GM12878 (cell line): ENCODE results near the gene CENPX. TPM values are rescaled to one million over a fixed set of nuclear protein-coding genes. Genes with fewer than 3 reads are reported as not detected.

ENCODE experiments used
- ATAC-seq: fragments of 200-7000 bp; cut with Tn5 transposase; 3 replicates; pipeline ENCODE4 v1.9.1; 2020; ENCODE audit warnings: mild to moderate bottlenecking, moderate library complexity
- BruUV-seq: library from RNA; stranded (reverse); fragments of 400-500 nt; replicated peaks from 2 replicates; lab custom pipeline; 2021; lab: Mats Ljungman, UMichigan
- CTCF ChIA-PET: fragments of 300-600 bp; sonication (Branson Sonifier 250); formaldehyde crosslinking; extraction: SDS; loops from one replicate; lab custom pipeline; 2021; ENCODE audit warnings: inconsistent platforms; lab: Yijun Ruan, JAX
- POLR2A ChIA-PET: fragments of 350-600 bp; formaldehyde crosslinking; extraction: SDS; loops from one replicate; lab custom pipeline; 2021; ENCODE audit warnings: inconsistent platforms; lab: Charles Lee
- RAD21 ChIA-PET: fragments of 300-600 bp; sonication (Branson Sonifier 250); formaldehyde crosslinking; loops from one replicate; lab custom pipeline; 2023; ENCODE audit warnings: antibody characterized with exemption; ENCODE audit not compliant: unreplicated experiment; lab: Charles Lee
- SMC1A ChIA-PET: fragments of 300-600 bp; sonication (Branson Sonifier 250); formaldehyde crosslinking; loops from one replicate; lab custom pipeline; 2023; ENCODE audit not compliant: unreplicated experiment, uncharacterized antibody; lab: Charles Lee
- DNase-seq: peaks from one replicate; pipeline ENCODE4 v3.0.0-alpha.2; 2011; ENCODE audit warnings: low read depth, low spot score
- FAIRE-seq: peaks from 3 replicates; lab custom pipeline; 2011; peaks lifted over from hg19 to GRCh38; lab: Jason Lieb, UNC
- H2AFZ ChIP-seq: 2 replicates; pipeline ENCODE4 v1.6.0; 2011; ENCODE audit warnings: low read depth, low read length, control low read depth; ENCODE audit not compliant: control insufficient read depth
- H3K27ac ChIP-seq: 2 replicates; pipeline ENCODE4 v1.5.1; 2011; ENCODE audit warnings: control low read depth; ENCODE audit not compliant: control insufficient read depth, insufficient read depth
- H3K27me3 ChIP-seq, 2 experiments: replicated peaks in 1 of 2; 2 replicates each; pipeline versions ENCODE4 v1.6.0 to v1.6.1; 2011; ENCODE audit warnings: low read length in 1 of 2; ENCODE audit not compliant: control insufficient read depth in 2 of 2, insufficient read depth in 2 of 2
- H3K36me3 ChIP-seq, 2 experiments: 2 replicates each; pipeline ENCODE4 v1.5.1; 2011; ENCODE audit warnings: low read length in 1 of 2; ENCODE audit not compliant: control insufficient read depth in 2 of 2, insufficient read depth in 2 of 2
- H3K4me1 ChIP-seq: 2 replicates; pipeline ENCODE4 v1.6.1; 2011; ENCODE audit warnings: mild to moderate bottlenecking, low read length, moderate library complexity, mixed read lengths; ENCODE audit not compliant: control insufficient read depth, insufficient read depth
- H3K4me2 ChIP-seq: 2 replicates; pipeline ENCODE4 v1.6.0; 2011; ENCODE audit warnings: control low read depth; ENCODE audit not compliant: control insufficient read depth, insufficient read depth
- H3K4me3 ChIP-seq: fragments of 200-600 bp; sonication (generic); 2 replicates; pipeline ENCODE4 v1.5.1; 2016
- H3K79me2 ChIP-seq: 2 replicates; pipeline ENCODE4 v1.6.0; 2011; ENCODE audit warnings: low read length; ENCODE audit not compliant: control insufficient read depth, insufficient read depth
- H3K9ac ChIP-seq: 2 replicates; pipeline ENCODE4 v1.8.0; 2011; ENCODE audit warnings: low read length, control low read depth, mixed read lengths; ENCODE audit not compliant: control insufficient read depth, insufficient read depth
- H3K9me3 ChIP-seq: replicated peaks from 3 replicates; pipeline ENCODE4 v1.5.1; 2011; ENCODE audit warnings: mild to moderate bottlenecking, low read length; ENCODE audit not compliant: control insufficient read depth, insufficient read depth
- H4K20me1 ChIP-seq: 2 replicates; pipeline ENCODE4 v1.6.0; 2011; ENCODE audit not compliant: control insufficient read depth, insufficient read depth
- CEBPB ChIP-seq, 2 experiments: fragments of 150-350 bp in 1 of 2; IDR thresholded peaks; 2 replicates each; pipeline ENCODE4 v1.6.1; 2012 to 2014; ENCODE audit warnings: low read depth in 2 of 2, low read length in 2 of 2, borderline replicate concordance in 1 of 2, inconsistent platforms in 1 of 2
- CREB1 ChIP-seq: IDR thresholded peaks from 2 replicates; pipeline ENCODE4 v1.6.1; 2012; ENCODE audit warnings: low read depth, mild to moderate bottlenecking, inconsistent platforms
- CTCF ChIP-seq, 3 experiments: IDR thresholded peaks in 2 of 3; conservative IDR thresholded peaks in 1 of 3; 2 replicates each; pipeline ENCODE4 v1.5.1; 2011; ENCODE audit warnings: low read depth in 3 of 3, low read length in 3 of 3, mild to moderate bottlenecking in 3 of 3, control low read depth in 2 of 3, moderate library complexity in 2 of 3, inconsistent platforms in 1 of 3, mixed read lengths in 1 of 3; ENCODE audit not compliant: control insufficient read depth in 2 of 3, insufficient read depth in 1 of 3; ENCODE audit errors: extremely low read depth in 1 of 3
- FOXM1 ChIP-seq: IDR thresholded peaks from 2 replicates; pipeline ENCODE4 v1.6.1; 2012; ENCODE audit warnings: low read depth, mild to moderate bottlenecking, inconsistent platforms, low read length, moderate library complexity
- MYC ChIP-seq: IDR thresholded peaks from 2 replicates; pipeline ENCODE4 v1.6.1; 2011; ENCODE audit warnings: mild to moderate bottlenecking, low read length, moderate library complexity, inconsistent platforms; ENCODE audit not compliant: insufficient read depth, insufficient replicate concordance, insufficient read length, severe bottlenecking
- NR2F1 ChIP-seq: fragments of 450-650 bp; conservative IDR thresholded peaks from 2 replicates; pipeline ENCODE4 v1.6.1; 2017; ENCODE audit warnings: mild to moderate bottlenecking
- NRF1 ChIP-seq: conservative IDR thresholded peaks from 2 replicates; pipeline ENCODE4 v1.6.1; 2011; ENCODE audit warnings: mild to moderate bottlenecking, low read depth, low read length, improper control_type of control experiment
- PAX5 ChIP-seq: IDR thresholded peaks from 2 replicates; pipeline ENCODE4 v1.6.1; 2011; ENCODE audit warnings: low read depth, low read length, borderline replicate concordance
- RAD21 ChIP-seq: IDR thresholded peaks from 2 replicates; pipeline ENCODE4 v1.6.1; 2011; ENCODE audit warnings: mild to moderate bottlenecking, low read depth, low read length, moderate library complexity; ENCODE audit not compliant: insufficient read depth
- SMAD1 ChIP-seq: fragments of 450-650 bp; IDR thresholded peaks from 2 replicates; pipeline ENCODE4 v1.6.1; 2018; ENCODE audit warnings: mild to moderate bottlenecking, low read depth; ENCODE audit not compliant: partially characterized antibody
- STAT1 ChIP-seq: fragments of 450-650 bp; conservative IDR thresholded peaks from 2 replicates; pipeline ENCODE4 v1.6.1; 2014; ENCODE audit warnings: antibody characterized with exemption, mild to moderate bottlenecking
- YBX1 ChIP-seq: fragments of 450-650 bp; IDR thresholded peaks from 2 replicates; pipeline ENCODE4 v1.6.1; 2016; ENCODE audit warnings: antibody characterized with exemption
- ZNF622 ChIP-seq: fragments of 450-650 bp; IDR thresholded peaks from 2 replicates; pipeline ENCODE4 v1.6.1; 2017; ENCODE audit warnings: mild to moderate bottlenecking, inconsistent platforms
- WGBS: methylation state at CpG from one replicate; pipeline ENCODE4 v1.1.6; 2016; ENCODE audit warnings: low lambda C conversion rate; ENCODE audit not compliant: insufficient replicate concordance, insufficient coverage; ENCODE audit errors: missing lambda C conversion rate; 5-methylcytosine and 5-hydroxymethylcytosine counted together
- in situ Hi-C: fragments of 300-500 bp; cut with MboI; formaldehyde crosslinking; loops from 9 replicates; pipeline ENCODE4 v1.14.3; 2018; ENCODE audit warnings: mixed read lengths
- intact Hi-C: fragments of 100-400 bp; cut with micrococcal nuclease; formaldehyde crosslinking; loops from one replicate; pipeline ENCODE4 v1.14.2; 2022; ENCODE audit not compliant: unreplicated experiment
- polyA plus RNA-seq, 11 experiments: library from polyadenylated mRNA; depleted of rRNA in 4 of 11; unstranded in 6 of 11; stranded (reverse) in 5 of 11; fragments of >200 nt; fragmentation: Nextera tagmentation in 4 of 11; fragmentation: Illumina TruSeq in 1 of 11; extraction: Ambion mirVana in 4 of 11; extraction: Trizol in 1 of 11; gene quantifications; 1 replicate in 1 of 11; 2 replicates in 10 of 11; pipeline versions ENCODE4 v1.2.1 to v1.2.3, GENCODE V29; 2011 to 2016; ENCODE audit warnings: inconsistent platforms in 2 of 11, missing spikeins in 2 of 11, low read depth in 1 of 11
- total RNA-seq, 4 experiments: library from RNA; depleted of rRNA in 3 of 4; stranded (reverse); fragments of >200 nt in 3 of 4; fragmentation: Illumina TruSeq in 1 of 4; extraction: Trizol in 1 of 4; gene quantifications; 2 replicates each; pipeline versions ENCODE4 v1.2.1 to v1.2.3, GENCODE V29; 2013 to 2021
- TF ChIP-seq, protein P1 (sequence below): fragments of 150-350 bp; IDR thresholded peaks from 2 replicates; pipeline ENCODE4 v1.6.1; 2014; ENCODE audit warnings: mild to moderate bottlenecking, low read depth, low read length
- TF ChIP-seq, protein P2 (sequence below): IDR thresholded peaks from 2 replicates; pipeline ENCODE4 v1.6.1; 2012; ENCODE audit warnings: low read length, inconsistent platforms

The CENPX gene
- total and polyA plus RNA-seq, 10 of the 15 experiments (the other 5 are each of a cell fraction or from before 2014, with no cell fraction given): 11.7 to 182 (median 71.9) TPM

DNA sequence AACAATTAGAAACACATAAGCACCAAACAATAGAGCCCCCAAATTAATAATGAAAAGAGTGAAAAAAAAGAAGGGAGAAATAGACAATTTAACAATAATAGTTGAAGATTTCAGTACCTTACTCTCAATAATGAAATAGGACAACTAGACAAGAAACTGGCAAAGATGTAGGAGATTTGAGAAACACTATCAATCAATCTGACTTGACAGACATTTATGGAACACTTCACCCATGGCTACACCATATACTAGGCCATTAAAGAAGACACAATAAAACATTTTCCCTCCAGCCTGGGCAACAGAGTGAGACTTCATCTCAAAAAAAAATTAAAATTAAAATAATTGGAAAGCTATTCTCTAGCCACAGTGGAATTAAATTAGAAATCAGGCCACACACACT, 47.9 kb upstream of the CENPX start (continued):
- TF ChIP-seq SMAD1: no peak

DNA sequence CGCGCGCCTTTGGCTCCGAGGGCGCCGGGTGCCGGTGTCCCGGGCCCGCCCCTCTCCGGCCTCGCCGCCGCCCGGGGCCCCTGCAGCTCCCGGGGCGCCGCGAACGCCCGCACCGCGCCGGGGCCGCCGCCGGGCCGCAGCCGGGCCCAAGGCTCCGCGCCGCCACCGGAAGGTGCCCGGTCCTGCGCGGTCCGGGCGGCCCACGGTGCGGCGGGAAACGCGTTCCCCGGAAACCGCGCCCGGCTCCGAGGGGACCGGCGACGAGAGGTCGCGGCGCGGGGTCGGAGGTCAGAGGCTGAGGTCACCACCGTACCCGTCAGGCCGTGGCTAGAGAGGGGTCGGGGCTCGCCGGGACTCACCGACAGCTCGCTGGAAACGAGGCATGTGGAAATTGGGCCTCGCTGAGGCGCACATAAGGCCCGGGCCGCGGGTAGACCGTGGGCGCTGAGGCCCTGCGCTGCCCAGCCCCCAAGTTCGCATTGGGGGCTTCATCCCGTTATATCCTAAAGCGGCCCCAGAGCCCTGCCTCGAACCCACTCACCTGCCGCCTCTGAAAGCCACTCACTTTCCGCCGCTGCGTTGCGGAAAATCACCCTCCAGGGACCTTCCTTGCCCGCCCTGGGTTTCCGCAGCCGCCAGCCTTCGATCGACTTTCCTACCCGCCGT, 43.1 kb upstream of the CENPX start, which contains the start of gene DUS1L:
Gene DUS1L (minus strand): TSS at position 167 of the 666 bp plus-strand sequence. CDS start 745 bp downstream, outside the sequence.
- ChIA-PET RAD21 (no interaction called here), CTCF (interaction anchor here (1.0 kb wide), 2 partner anchors 28 to 31 kb away, joined by 3 to 5 read pairs; partner anchors contain the start of gene DCXR), POLR2A (interaction anchor here (0.6 to 1.5 kb wide), 5 partner anchors 10 to 66 kb away, joined by 3 to 8 read pairs (median 4); partner anchors contain the start of genes DCXR and FASN), SMC1A (interaction anchor here (2.2 kb wide), 1 partner anchor 28 kb away, joined by 5 read pairs; the partner anchor contains the start of gene DCXR)
- no peaks in the 10 kb centered on the region for H4K20me1 ChIP-seq
- H2AFZ ChIP-seq: peak within 1 kb of the TSS; percentile 85
- FAIRE-seq (peak; percentile 56), ATAC-seq (peak; percentile 75), DNase-seq (no peak)
- intact Hi-C loops (no loop called here), in situ Hi-C loops (no loop called here)
- H3K9me3 ChIP-seq: no peaks in the 10 kb centered on the region
- H3K27ac ChIP-seq: peak within 1 kb of the TSS; percentile 65
- peaks cover 8% of the 10 kb centered on the region for H3K4me1 ChIP-seq
- BruUV-seq: TSS peak; percentile 93
- no peaks in the 10 kb centered on the region for H3K27me3 ChIP-seq
- H3K4me2 ChIP-seq: peak within 1 kb of the TSS; percentile 82
- H3K4me3 ChIP-seq: peak within 1 kb of the TSS; percentile 90
- 11% methylated on average over 69 of the region's 88 CpGs for WGBS
- peak within 1 kb of the TSS; percentile 90 for H3K9ac ChIP-seq
- H3K79me2 ChIP-seq: peaks cover 20% of the 10 kb centered on the region
- H3K36me3 ChIP-seq: peaks cover 3 to 4% of the 10 kb centered on the region in 2 experiments; a peak in 3 of 4 replicates
- peak; percentile 100 for TF ChIP-seq NR2F1
- no peak for TF ChIP-seq RAD21
- TF ChIP-seq NRF1: no peak
- TF ChIP-seq MYC: no peak
- no peak for TF ChIP-seq YBX1
- no peak for TF ChIP-seq PAX5
- no peak for TF ChIP-seq CEBPB (IDR thresholded peaks at IDR 0.05; ENCODE audit: borderline replicate concordance in 1 of 2, low read depth in 2 of 2, low read length in 2 of 2)
- no peak for TF ChIP-seq FOXM1
- no peak for TF ChIP-seq CTCF (IDR thresholded peaks at IDR 0.05 in 2 of 3, conservative IDR thresholded peaks at IDR 0.05 in 1 of 3; ENCODE audit: control insufficient read depth in 2 of 3, extremely low read depth in 1 of 3, insufficient read depth in 1 of 3, low read depth in 3 of 3, low read length in 3 of 3)
- TF ChIP-seq STAT1: no peak
- peak; percentile 65 for TF ChIP-seq CREB1
- TF ChIP-seq, protein P1, sequence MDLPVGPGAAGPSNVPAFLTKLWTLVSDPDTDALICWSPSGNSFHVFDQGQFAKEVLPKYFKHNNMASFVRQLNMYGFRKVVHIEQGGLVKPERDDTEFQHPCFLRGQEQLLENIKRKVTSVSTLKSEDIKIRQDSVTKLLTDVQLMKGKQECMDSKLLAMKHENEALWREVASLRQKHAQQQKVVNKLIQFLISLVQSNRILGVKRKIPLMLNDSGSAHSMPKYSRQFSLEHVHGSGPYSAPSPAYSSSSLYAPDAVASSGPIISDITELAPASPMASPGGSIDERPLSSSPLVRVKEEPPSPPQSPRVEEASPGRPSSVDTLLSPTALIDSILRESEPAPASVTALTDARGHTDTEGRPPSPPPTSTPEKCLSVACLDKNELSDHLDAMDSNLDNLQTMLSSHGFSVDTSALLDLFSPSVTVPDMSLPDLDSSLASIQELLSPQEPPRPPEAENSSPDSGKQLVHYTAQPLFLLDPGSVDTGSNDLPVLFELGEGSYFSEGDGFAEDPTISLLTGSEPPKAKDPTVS: 0 out of 2 replicates have a peak, but pooled peaks have one; percentile 29
- TF ChIP-seq, protein P2, sequence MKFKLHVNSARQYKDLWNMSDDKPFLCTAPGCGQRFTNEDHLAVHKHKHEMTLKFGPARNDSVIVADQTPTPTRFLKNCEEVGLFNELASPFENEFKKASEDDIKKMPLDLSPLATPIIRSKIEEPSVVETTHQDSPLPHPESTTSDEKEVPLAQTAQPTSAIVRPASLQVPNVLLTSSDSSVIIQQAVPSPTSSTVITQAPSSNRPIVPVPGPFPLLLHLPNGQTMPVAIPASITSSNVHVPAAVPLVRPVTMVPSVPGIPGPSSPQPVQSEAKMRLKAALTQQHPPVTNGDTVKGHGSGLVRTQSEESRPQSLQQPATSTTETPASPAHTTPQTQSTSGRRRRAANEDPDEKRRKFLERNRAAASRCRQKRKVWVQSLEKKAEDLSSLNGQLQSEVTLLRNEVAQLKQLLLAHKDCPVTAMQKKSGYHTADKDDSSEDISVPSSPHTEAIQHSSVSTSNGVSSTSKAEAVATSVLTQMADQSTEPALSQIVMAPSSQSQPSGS: no peak
- TF ChIP-seq ZNF622: no peak
